NCI-H1048 (cell line): Measurements from ENCODE around the gene RADIL.

Source experiments
- DNase-seq: peaks from one replicate; lab custom pipeline; 2025; lab: John Stamatoyannopoulos, UW

RADIL gene

GRCh38 chr7:4775250-4775847, 108.2 kb downstream of the RADIL start, which contains the start of gene AP5Z1:
Gene AP5Z1 (plus strand): TSS chr7:4775623. CDS start chr7:4775716, 93 bp downstream.
- DNase-seq = peak; percentile 83

- no peak for DNase-seq
Measured at GRCh38 chr7:4774658-4775249, 108.8 kb downstream of the RADIL start.

GRCh38 chr7:4774007-4774406, 109.5 kb downstream of the RADIL start:
- no peak for DNase-seq

GRCh38 chr7:4772306-4772705, 111.2 kb downstream of the RADIL start:
- DNase-seq = no peak

GRCh38 chr7:4771737-4772136, 111.8 kb downstream of the RADIL start:
- no peak for DNase-seq

GRCh38 chr7:4770886-4771285, 112.6 kb downstream of the RADIL start:
- no peak for DNase-seq

- no peak for DNase-seq
Measured at GRCh38 chr7:4769761-4770160, 113.8 kb downstream of the RADIL start.

GRCh38 chr7:4768597-4769569, 114.6 kb downstream of the RADIL start:
- no peak for DNase-seq

GRCh38 chr7:4766666-4767519, 116.6 kb downstream of the RADIL start:
- no peak for DNase-seq

- no peak for DNase-seq
Measured at GRCh38 chr7:4765776-4766490, 117.6 kb downstream of the RADIL start.

- DNase-seq = no peak
Measured at GRCh38 chr7:4764402-4765007, 119.0 kb downstream of the RADIL start.

- no peak for DNase-seq
Measured at GRCh38 chr7:4763794-4764185, 119.7 kb downstream of the RADIL start.

- no peak for DNase-seq
Measured at GRCh38 chr7:4763091-4763793, 120.3 kb downstream of the RADIL start.

- DNase-seq = no peak
Measured at GRCh38 chr7:4762121-4763055, 121.1 kb downstream of the RADIL start.

- no peak for DNase-seq
Measured at GRCh38 chr7:4760952-4761351, 122.6 kb downstream of the RADIL start.

GRCh38 chr7:4759211-4759610, 124.3 kb downstream of the RADIL start:
- DNase-seq = no peak

GRCh38 chr7:4758791-4759190, 124.7 kb downstream of the RADIL start:
- DNase-seq = no peak

GRCh38 chr7:4758111-4758510, 125.4 kb downstream of the RADIL start:
- DNase-seq = no peak

GRCh38 chr7:4755045-4755444, 128.5 kb downstream of the RADIL start:
- no peak for DNase-seq
